GM21390 (cell line): Measurements from ENCODE around the gene NDUFB8.
"Not testable (repeated sequence)": the region's sequence is repeated elsewhere in the genome, so short reads cannot be mapped to it uniquely, and the experiment has no call there.

Experiments
- ATAC-seq: cut with Tn5 transposase; IDR thresholded peaks from one replicate; pipeline ENCODE4 v1.9.1; 2021; ENCODE audit not compliant: unreplicated experiment

The NDUFB8 gene

GRCh38 chr10:100529475-100530298 lies at the start of gene NDUFB8:
TSS of gene NDUFB8 (minus strand) at chr10:100529871. CDS start at chr10:100529851, 20 bp downstream.
- peak; percentile 63 for ATAC-seq

- no peak for ATAC-seq
Observed at GRCh38 chr10:100576282-100576635, 46.6 kb upstream of the NDUFB8 start.

- ATAC-seq, result no peak
Observed at GRCh38 chr10:100575585-100576281, 46.1 kb upstream of the NDUFB8 start.

- ATAC-seq, result not testable (repeated sequence)
Observed at GRCh38 chr10:100575146-100575545, 45.5 kb upstream of the NDUFB8 start.

DNA sequence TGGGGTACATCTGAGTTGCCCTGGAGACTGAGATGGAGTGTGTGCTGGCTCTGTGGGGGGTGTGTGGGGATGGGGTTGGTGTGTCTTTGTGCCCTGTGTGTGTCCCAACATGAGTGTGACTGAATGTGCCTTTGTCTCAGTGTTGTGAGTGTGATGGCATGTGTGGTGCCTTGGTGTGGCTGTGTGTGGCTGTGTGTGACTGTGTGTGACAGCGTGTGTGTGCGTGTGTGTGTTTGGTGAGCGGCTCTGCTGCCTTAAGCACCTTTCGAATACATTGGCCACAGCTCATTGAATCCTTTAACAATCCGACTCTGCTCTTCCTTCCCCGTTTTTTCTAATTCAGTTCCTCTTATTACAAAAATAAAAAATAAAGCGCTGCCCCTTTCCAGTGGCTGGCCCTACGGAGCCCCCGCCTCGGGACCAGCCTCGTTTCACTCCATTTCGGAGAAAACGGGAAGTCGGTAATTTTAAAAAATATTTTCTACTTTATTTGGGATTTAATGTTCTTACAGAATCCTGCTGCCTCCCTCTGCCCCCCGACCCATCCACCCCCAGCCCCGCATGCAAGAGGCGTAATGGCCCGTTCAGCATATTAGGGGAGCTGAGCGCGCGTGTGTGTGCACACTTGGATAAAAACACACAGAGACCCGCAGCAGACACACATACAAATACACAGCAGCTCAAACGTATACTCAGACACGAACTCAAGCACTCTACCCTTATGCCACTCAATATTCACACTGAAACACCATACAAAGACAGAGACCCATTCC lies 41.6 kb upstream of the NDUFB8 start:
- no peak for ATAC-seq

- ATAC-seq, result no peak
Observed at GRCh38 chr10:100570506-100570905, 40.8 kb upstream of the NDUFB8 start.

DNA sequence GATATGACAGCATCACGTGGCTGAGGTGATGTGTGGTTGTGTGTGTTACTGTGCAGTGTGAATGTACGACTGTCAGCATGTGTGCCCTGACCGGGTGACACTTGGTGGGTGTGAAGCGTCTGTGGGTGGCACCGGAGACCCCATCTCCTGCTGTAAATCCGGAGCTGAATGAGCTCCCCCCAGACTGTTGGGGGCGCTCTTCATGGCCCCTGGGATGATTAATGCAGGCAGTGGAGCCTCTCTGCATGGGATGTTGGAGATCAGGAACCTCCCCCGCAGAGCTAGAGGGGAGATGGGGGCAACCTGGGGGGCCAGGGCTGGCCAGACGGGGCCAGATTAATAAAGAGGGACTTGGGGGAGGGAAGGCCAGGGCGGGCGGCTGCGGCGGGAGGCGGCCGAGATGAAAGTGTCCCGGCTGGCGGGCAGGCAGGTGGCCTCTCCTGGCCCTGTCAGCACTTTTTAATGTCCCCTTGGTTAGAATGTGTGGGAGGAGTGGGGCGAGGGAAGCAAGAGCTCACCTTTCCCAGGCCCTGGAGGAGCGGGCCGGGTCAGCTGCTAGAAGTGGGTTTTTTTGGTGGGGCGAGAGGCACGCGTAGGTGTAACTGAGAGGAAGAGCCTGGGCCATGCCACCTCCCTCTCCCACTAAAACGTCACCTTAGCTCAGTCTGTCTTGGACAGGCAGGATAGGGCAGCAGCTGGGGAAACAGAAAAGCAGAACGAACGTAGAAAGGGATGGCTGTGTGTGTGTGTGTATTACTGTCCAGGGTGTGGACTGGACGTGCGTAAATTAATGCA lies 40.2 kb upstream of the NDUFB8 start:
- ATAC-seq, result no peak

GRCh38 chr10:100568912-100569311 lies 39.2 kb upstream of the NDUFB8 start:
- no peak for ATAC-seq

- no peak for ATAC-seq
Observed at GRCh38 chr10:100567826-100568225, 38.2 kb upstream of the NDUFB8 start.

GRCh38 chr10:100567249-100567648 lies 37.6 kb upstream of the NDUFB8 start:
- ATAC-seq, result no peak

DNA sequence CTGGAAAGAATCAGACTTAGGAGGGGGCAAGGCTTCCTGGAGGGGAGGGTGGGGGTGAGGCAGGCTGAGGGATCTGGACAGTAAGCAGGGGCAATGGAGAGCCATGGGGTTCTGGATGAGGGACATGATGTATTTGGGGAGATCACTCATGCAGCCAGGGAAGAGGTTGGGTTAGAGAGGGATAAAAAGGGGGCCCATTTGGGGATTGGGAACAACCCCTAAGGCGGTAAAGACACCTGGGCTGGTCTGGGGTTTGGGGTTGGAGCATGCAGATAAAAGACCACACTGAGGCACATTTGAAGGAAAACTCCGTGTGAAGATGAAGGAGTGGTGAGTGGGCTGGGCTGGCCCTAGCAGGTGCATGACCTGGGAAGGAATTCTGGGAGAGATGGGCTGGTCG lies 36.9 kb upstream of the NDUFB8 start:
- no peak for ATAC-seq

GRCh38 chr10:100565206-100565985 lies 35.7 kb upstream of the NDUFB8 start:
- no peak for ATAC-seq

- peak; percentile 67 for ATAC-seq
Observed at GRCh38 chr10:100562008-100562672, 32.5 kb upstream of the NDUFB8 start.

DNA sequence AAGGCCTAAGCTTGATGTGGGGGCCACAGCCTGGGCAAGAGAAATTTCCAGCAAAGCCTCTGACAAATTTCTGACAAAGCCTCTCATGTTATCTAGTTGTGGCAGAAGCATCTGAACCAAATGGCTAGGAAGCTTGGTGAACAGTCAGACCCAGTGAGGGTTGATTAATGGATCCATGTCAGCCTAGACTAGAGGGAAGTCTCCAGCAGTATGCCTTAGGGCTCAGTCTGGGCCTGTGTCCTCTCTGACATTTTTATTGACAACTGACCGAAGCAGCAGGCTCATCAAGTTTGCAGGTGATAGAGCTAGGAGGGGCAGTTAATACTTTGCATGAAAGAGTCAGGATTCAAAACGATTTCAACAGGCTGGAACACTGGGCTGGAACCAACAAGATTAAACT lies 31.3 kb upstream of the NDUFB8 start:
- no peak for ATAC-seq

DNA sequence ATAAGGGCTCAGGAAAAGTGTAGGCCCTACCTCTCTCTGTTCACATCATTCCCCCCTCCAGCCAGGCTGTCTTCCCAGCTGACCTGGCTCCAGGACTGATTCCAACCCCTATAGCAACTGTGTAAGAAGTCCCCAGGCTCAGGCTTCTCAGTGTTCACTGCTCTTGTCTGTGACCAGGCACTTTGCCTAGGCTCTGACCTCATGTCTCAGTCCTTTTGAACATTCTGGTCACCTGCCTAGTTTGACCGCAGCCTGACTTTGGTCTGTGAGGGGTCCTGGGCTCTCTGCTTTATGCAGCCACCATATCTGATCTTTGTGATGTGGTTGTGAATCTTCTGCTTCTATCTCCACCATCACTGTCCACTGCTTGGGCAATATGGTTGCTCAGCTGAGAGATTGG lies 30.6 kb upstream of the NDUFB8 start:
- ATAC-seq, result no peak

DNA sequence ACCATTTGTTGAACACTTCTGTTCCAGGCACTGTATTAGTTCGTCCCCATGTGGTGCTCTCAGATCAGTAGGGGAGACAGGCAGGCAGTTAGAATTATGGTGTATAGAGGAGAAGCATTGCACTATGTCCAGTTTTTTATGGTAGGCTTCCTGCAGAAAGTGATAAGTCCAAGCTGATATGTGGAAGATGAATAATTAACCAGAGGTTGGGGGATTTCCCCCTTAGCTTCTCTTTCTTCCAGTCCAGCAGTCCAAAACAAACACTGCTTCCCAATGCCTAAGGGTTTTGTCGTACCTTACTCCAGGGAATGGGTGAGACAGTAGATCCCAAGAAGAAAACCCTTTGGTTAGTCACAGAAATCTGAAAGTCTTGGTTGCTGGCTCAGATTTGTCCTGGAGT lies 25.2 kb upstream of the NDUFB8 start:
- no peak for ATAC-seq

DNA sequence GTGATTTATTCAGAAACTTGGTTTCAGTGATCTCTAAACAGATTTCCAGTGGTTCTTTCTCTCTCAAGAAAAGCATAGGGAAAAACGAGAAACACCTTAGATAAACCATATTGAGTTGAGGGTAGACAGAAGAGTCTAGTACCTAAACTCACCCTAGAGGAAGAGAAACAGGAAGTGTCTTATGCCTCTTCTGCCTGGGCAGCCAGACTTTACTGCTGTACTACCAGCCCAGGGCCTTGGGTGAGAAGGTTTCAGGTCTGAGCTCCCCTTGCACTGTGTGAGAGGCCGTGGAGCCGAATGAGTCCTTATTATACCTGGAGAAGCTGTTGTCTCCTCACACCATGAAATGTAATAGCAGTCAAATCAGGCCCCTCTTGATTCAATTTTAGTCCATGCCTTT lies 24.3 kb upstream of the NDUFB8 start:
- ATAC-seq, result no peak

DNA sequence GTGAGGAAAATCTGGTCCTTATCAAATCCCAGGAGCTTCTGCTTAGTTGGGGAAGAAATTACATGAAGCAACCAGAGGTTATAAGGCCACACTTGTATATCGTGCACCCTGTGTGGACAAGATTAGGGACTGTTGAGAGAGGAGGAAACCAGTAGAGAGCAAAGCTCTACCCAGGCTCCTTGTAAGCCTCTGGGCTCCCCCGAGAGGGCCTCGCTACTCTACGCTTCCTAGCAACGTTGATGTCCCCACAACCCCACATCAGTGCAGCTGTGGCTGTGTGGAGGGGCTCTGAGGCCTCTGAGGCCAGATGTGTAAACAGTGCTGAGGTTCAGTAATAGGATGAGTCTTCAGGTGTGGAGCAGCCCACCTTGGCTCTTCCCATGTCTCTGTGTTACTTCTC lies 22.1 kb upstream of the NDUFB8 start:
- ATAC-seq, result no peak

GRCh38 chr10:100551196-100551595 lies 21.5 kb upstream of the NDUFB8 start:
- no peak for ATAC-seq

- ATAC-seq, result no peak
Observed at GRCh38 chr10:100544950-100545349, 15.3 kb upstream of the NDUFB8 start.
